B cell (primary cell): ENCODE results near the gene CATSPER3. TPM values are rescaled to one million over a fixed set of nuclear protein-coding genes. Genes with fewer than 3 reads are reported as not detected.

Experiments used
- ATAC-seq: fragments of 200-7000 bp; cut with Tn5 transposase; one replicate; pipeline ENCODE4 v1.10.0; 2021; ENCODE audit warnings: low read depth, mild to moderate bottlenecking, moderate number of reproducible peaks, moderate library complexity
- CTCF ChIA-PET: fragments of 350-600 bp; sonication (Branson Sonifier 250); formaldehyde crosslinking; loops from one replicate; lab custom pipeline; 2021; ENCODE audit warnings: antibody characterized with exemption, inconsistent platforms; lab: Charles Lee
- POLR2A ChIA-PET: fragments of 350-600 bp; sonication (Branson Sonifier 250); formaldehyde crosslinking; loops from one replicate; lab custom pipeline; 2021; ENCODE audit warnings: antibody characterized with exemption; lab: Charles Lee
- DNase-seq: peaks from one replicate; pipeline ENCODE4 v3.0.0; 2013
- H2AFZ ChIP-seq: 2 replicates; pipeline ENCODE4 v1.6.1; 2012; ENCODE audit warnings: mild to moderate bottlenecking, low read depth, low read length; ENCODE audit not compliant: insufficient read depth, poor library complexity, severe bottlenecking
- H3K27ac ChIP-seq, 2 donors: 1 replicate in 1 of 2; 2 replicates in 1 of 2; pipeline ENCODE4 v1.5.1; 2012 to 2013; ENCODE audit warnings: low read length in 2 of 2, mild to moderate bottlenecking in 2 of 2, moderate library complexity in 1 of 2
- H3K27me3 ChIP-seq, 4 experiments: fragments of 200-600 bp in 1 of 4; sonication (generic) in 1 of 4; replicated peaks in 1 of 4; 1 replicate in 2 of 4; 2 replicates in 2 of 4; pipeline versions ENCODE4 v1.6.1 to v1.7.0; 2013 to 2016; ENCODE audit warnings: low read length in 3 of 4, mild to moderate bottlenecking in 2 of 4, mixed read lengths in 1 of 4, moderate library complexity in 1 of 4; ENCODE audit not compliant: insufficient read depth in 4 of 4, control insufficient read depth in 3 of 4; ENCODE audit errors: control extremely low read depth in 1 of 4
- H3K36me3 ChIP-seq, 2 experiments: replicated peaks in 1 of 2; 1 replicate in 1 of 2; 2 replicates in 1 of 2; pipeline versions ENCODE4 v1.6.1 to v1.7.1; 2013; ENCODE audit warnings: low read length in 1 of 2; ENCODE audit not compliant: insufficient read depth in 2 of 2, control insufficient read depth in 1 of 2; ENCODE audit errors: control extremely low read depth in 1 of 2, extremely low read depth in 1 of 2
- H3K4me1 ChIP-seq, 2 donors: fragments of 200-600 bp in 1 of 2; sonication (generic) in 1 of 2; 1 replicate in 1 of 2; 2 replicates in 1 of 2; pipeline versions ENCODE4 v1.5.1 to v1.6.1; 2013 to 2017; ENCODE audit warnings: low read length in 2 of 2; ENCODE audit not compliant: control insufficient read depth in 2 of 2, insufficient read depth in 2 of 2
- H3K4me2 ChIP-seq: replicated peaks from 2 replicates; pipeline ENCODE3; 2012; ENCODE audit warnings: mild to moderate bottlenecking, low read depth, low read length; ENCODE audit not compliant: poor library complexity, severe bottlenecking
- H3K4me3 ChIP-seq, 5 experiments: fragments of 200-600 bp in 1 of 5; sonication (generic) in 1 of 5; 1 replicate in 3 of 5; 2 replicates in 2 of 5; pipeline versions ENCODE4 v1.5.1 to v1.7.0; 2011 to 2016; ENCODE audit warnings: low read length in 4 of 5, mild to moderate bottlenecking in 4 of 5, low read depth in 2 of 5, control low read depth in 1 of 5, moderate library complexity in 1 of 5; ENCODE audit not compliant: insufficient read depth in 1 of 5; ENCODE audit errors: control extremely low read depth in 1 of 5, extremely low read depth in 1 of 5
- H3K79me2 ChIP-seq: fragments of 200-600 bp; sonication (generic); one replicate; pipeline ENCODE4 v1.6.0; 2016; ENCODE audit warnings: low read length; ENCODE audit not compliant: control insufficient read depth, insufficient read depth
- H3K9ac ChIP-seq: fragments of 200-600 bp; sonication (generic); 2 replicates; pipeline ENCODE4 v1.6.1; 2017; ENCODE audit warnings: mild to moderate bottlenecking, low read length, moderate library complexity
- H3K9me3 ChIP-seq, 3 donors: one replicate each; pipeline versions ENCODE4 v1.6.1 to v1.7.1; 2013; ENCODE audit warnings: low read length in 2 of 3; ENCODE audit not compliant: control insufficient read depth in 2 of 3, insufficient read depth in 1 of 3; ENCODE audit errors: control extremely low read depth in 1 of 3
- H4K20me1 ChIP-seq: 2 replicates; pipeline ENCODE4 v1.6.0; 2012; ENCODE audit warnings: mild to moderate bottlenecking, low read length; ENCODE audit not compliant: insufficient read depth, control insufficient read depth, poor library complexity, severe bottlenecking
- H3K27ac Mint-ChIP-seq: one replicate; pipeline ENCODE4 v1.8.0; 2021; ENCODE audit warnings: mixed read lengths
- H3K27me3 Mint-ChIP-seq: one replicate; pipeline ENCODE4 v1.8.0; 2021; ENCODE audit warnings: mixed read lengths
- H3K4me1 Mint-ChIP-seq: one replicate; pipeline ENCODE4 v1.8.0; 2021; ENCODE audit warnings: mixed read lengths
- H3K4me3 Mint-ChIP-seq: one replicate; pipeline ENCODE4 v1.8.0; 2021; ENCODE audit warnings: mixed read lengths
- H3K9me3 Mint-ChIP-seq: one replicate; pipeline ENCODE4 v1.8.0; 2022; ENCODE audit warnings: mixed read lengths; ENCODE audit not compliant: insufficient read depth
- EZH2 ChIP-seq: IDR thresholded peaks from 2 replicates; pipeline ENCODE4 v1.6.1; 2012; ENCODE audit warnings: borderline replicate concordance, low read depth, mild to moderate bottlenecking, moderate library complexity, low read length; ENCODE audit not compliant: insufficient read depth, poor library complexity, severe bottlenecking
- WGBS: methylation state at CpG from one replicate; pipeline ENCODE4 v1.1.5; 2013; ENCODE audit warnings: missing lambda C conversion rate; ENCODE audit not compliant: insufficient coverage; 5-methylcytosine and 5-hydroxymethylcytosine counted together
- intact Hi-C: fragments of 100-400 bp; cut with micrococcal nuclease; formaldehyde crosslinking; loops from one replicate; pipeline ENCODE4 v1.10.0; 2022
- polyA plus RNA-seq: library from polyadenylated mRNA; depleted of rRNA; stranded (reverse); fragments of >200 nt; gene quantifications from 2 replicates; pipeline ENCODE4 v1.2.3, GENCODE V29; 2012
- total RNA-seq, 2 donors: library from RNA; stranded (reverse); fragments of 120-200 nt in 1 of 2; gene quantifications; 1 replicate in 1 of 2; 2 replicates in 1 of 2; pipeline versions ENCODE4 v1.2.3 to v1.2.4, GENCODE V29; 2013 to 2022
- TF ChIP-seq, protein P1 (sequence below): fragments of 200-600 bp; IDR thresholded peaks from one replicate; pipeline ENCODE4 v1.8.0; 2022; ENCODE audit warnings: antibody characterized with exemption, mild to moderate bottlenecking

CATSPER3 gene
- total and polyA plus RNA-seq, 2 donors (not counting 1 experiment from before 2014, with no cell fraction given), result 0.79 to 1.3 TPM

DNA sequence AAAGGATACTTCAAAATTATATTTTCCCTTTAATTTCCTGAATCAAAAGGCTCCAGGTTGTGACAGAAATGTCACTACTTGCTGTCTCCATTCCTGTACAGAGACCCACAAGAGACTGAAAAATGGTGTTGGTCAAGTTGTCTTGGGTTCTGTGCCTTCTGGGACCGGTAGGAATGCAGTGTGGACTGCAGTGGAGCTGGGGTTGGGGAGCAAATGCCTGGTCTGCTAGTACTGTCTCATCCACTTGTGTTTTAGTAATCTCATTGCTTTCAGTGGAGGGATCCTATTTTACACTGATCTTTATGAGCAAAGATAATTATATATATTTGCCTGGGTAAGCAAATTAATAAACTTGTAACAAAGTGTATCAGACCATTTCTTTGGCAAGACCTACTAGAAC is 24.2 kb upstream of the CATSPER3 start:
- Histone ChIP-seq H4K20me1 (no peaks in the 10 kb centered on the region), H2AFZ (no peak overlapping the region), H3K36me3 (peaks cover 0 to 2% of the 10 kb centered on the region in 2 experiments), H3K27me3 (no peaks in the 10 kb centered on the region), H3K9ac (no peak overlapping the region), H3K27ac (no peak overlapping the region), H3K9me3 (no peaks in the 10 kb centered on the region), H3K4me2 (no peak overlapping the region), H3K4me1 (no peaks in the 10 kb centered on the region), H3K4me3 (no peak overlapping the region), H3K79me2 (no peaks in the 10 kb centered on the region)
- no peak for ATAC-seq
- H3K27me3 Mint-ChIP-seq, result no peaks in the 10 kb centered on the region
- DNase-seq, result no peak
- H3K4me3 Mint-ChIP-seq, result no peak overlapping the region
- CTCF ChIA-PET, result no interaction called here
- intact Hi-C loops, result no loop called here
- WGBS, result 100% methylated on average over 1 of the region's 1 CpG
- no peaks in the 10 kb centered on the region for H3K9me3 Mint-ChIP-seq
- no peak overlapping the region for H3K27ac Mint-ChIP-seq
- POLR2A ChIA-PET, result no interaction called here
- H3K4me1 Mint-ChIP-seq, result no peaks in the 10 kb centered on the region
- TF ChIP-seq, protein P1, sequence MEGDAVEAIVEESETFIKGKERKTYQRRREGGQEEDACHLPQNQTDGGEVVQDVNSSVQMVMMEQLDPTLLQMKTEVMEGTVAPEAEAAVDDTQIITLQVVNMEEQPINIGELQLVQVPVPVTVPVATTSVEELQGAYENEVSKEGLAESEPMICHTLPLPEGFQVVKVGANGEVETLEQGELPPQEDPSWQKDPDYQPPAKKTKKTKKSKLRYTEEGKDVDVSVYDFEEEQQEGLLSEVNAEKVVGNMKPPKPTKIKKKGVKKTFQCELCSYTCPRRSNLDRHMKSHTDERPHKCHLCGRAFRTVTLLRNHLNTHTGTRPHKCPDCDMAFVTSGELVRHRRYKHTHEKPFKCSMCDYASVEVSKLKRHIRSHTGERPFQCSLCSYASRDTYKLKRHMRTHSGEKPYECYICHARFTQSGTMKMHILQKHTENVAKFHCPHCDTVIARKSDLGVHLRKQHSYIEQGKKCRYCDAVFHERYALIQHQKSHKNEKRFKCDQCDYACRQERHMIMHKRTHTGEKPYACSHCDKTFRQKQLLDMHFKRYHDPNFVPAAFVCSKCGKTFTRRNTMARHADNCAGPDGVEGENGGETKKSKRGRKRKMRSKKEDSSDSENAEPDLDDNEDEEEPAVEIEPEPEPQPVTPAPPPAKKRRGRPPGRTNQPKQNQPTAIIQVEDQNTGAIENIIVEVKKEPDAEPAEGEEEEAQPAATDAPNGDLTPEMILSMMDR, result no peak
- TF ChIP-seq EZH2, result no peak

DNA sequence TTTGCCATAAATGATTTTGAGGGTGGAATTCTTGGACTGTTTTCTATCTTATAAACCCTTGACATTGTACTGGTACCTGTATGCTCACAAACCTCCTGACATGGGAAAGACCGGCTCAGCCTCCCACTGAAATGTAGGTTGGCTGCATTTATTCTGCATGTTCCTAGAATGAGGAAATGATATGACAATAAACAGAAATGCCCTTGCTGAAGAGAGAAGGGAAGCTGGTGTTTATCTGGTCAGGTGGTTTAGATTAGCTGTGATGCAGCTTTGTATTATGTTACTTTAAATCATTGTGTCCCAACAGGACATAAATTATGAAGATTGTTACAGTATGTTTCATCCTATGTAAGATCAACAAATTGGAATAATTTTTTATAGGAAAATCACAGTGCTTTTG is 23.1 kb upstream of the CATSPER3 start:
- POLR2A ChIA-PET, result no interaction called here
- TF ChIP-seq, protein P1, result no peak
- no peak for TF ChIP-seq EZH2

More for the DNA sequence above, 23.1 kb upstream of the CATSPER3 start:
- no peak overlapping the region for H3K4me2 ChIP-seq
- CTCF ChIA-PET, result no interaction called here
- no peaks in the 10 kb centered on the region for H4K20me1 ChIP-seq
- no peak overlapping the region for H3K27ac ChIP-seq
- H3K9me3 Mint-ChIP-seq, result no peaks in the 10 kb centered on the region
- no CpG with 5 or more reads among the region's 1 CpG for WGBS
- ATAC-seq (no peak), DNase-seq (no peak)
- H3K27me3 Mint-ChIP-seq, result no peaks in the 10 kb centered on the region
- intact Hi-C loops, result no loop called here
- no peaks in the 10 kb centered on the region for H3K79me2 ChIP-seq
- no peak overlapping the region for H3K4me3 Mint-ChIP-seq
- H3K9me3 ChIP-seq, result no peaks in the 10 kb centered on the region
- H3K4me3 ChIP-seq, result no peak overlapping the region
- no peak overlapping the region for H2AFZ ChIP-seq
- no peaks in the 10 kb centered on the region for H3K4me1 Mint-ChIP-seq
- H3K27ac Mint-ChIP-seq, result no peak overlapping the region
- no peaks in the 10 kb centered on the region for H3K27me3 ChIP-seq
- H3K9ac ChIP-seq, result no peak overlapping the region
- no peaks in the 10 kb centered on the region for H3K4me1 ChIP-seq
- H3K36me3 ChIP-seq, result peaks cover 0 to 2% of the 10 kb centered on the region in 2 experiments
